22Rv1 (cell line): ENCODE data around the gene AVPI1.
A peak's percentile ranks its signal among the peaks of the same experiment; 100 is the strongest.

ENCODE experiments used
- H3K27ac ChIP-seq: fragments of 450-650 bp; 2 replicates; pipeline ENCODE4 v1.5.1; 2017
- ZFX ChIP-seq: fragments of 450-650 bp; IDR thresholded peaks from 2 replicates; pipeline ENCODE4 v1.6.1; 2017; ENCODE audit warnings: antibody characterized with exemption, borderline replicate concordance
- TF ChIP-seq, protein P1 (sequence below): fragments of 450-650 bp; IDR thresholded peaks from 2 replicates; pipeline ENCODE4 v1.5.1; 2017; ENCODE audit warnings: mild to moderate bottlenecking

AVPI1 gene

GRCh38 chr10:97717627-97718026 is 30.6 kb upstream of the AVPI1 start:
- TF ChIP-seq, protein P1, sequence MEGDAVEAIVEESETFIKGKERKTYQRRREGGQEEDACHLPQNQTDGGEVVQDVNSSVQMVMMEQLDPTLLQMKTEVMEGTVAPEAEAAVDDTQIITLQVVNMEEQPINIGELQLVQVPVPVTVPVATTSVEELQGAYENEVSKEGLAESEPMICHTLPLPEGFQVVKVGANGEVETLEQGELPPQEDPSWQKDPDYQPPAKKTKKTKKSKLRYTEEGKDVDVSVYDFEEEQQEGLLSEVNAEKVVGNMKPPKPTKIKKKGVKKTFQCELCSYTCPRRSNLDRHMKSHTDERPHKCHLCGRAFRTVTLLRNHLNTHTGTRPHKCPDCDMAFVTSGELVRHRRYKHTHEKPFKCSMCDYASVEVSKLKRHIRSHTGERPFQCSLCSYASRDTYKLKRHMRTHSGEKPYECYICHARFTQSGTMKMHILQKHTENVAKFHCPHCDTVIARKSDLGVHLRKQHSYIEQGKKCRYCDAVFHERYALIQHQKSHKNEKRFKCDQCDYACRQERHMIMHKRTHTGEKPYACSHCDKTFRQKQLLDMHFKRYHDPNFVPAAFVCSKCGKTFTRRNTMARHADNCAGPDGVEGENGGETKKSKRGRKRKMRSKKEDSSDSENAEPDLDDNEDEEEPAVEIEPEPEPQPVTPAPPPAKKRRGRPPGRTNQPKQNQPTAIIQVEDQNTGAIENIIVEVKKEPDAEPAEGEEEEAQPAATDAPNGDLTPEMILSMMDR, result no peak
- no peak for TF ChIP-seq ZFX
- H3K27ac ChIP-seq, result no peak overlapping the region

DNA sequence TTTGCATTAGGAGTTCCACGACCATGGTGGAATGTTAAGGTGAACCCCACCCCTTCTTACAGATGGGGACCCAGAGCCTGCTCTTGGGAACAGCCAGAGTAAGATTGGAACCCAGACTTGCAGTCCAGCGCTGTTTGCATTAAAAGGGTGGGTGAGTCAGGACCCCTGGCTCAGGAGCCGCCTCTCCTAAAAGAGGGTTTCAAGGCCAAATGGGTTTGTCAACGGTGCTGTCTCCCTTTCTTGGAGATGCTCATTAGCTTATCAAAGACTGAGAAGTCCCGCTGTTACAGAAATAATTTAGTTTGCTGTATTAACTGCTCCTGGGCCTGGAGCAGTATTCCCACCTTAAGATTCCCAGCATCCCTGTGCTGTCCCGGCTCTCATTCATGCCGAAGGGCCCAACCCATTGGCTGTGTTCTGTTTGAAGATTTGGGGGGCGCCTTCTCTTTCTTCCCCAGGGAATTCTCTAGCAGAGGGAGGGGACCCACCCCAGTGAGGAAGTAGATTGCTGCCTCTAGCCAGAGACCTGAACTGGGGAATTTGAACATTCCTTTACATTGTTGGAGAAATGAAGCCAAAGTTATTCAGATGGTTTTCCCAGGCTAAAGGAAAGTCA is 28.3 kb upstream of the AVPI1 start:
- TF ChIP-seq, protein P1, result no peak
- no peak for TF ChIP-seq ZFX
- no peak overlapping the region for H3K27ac ChIP-seq

DNA sequence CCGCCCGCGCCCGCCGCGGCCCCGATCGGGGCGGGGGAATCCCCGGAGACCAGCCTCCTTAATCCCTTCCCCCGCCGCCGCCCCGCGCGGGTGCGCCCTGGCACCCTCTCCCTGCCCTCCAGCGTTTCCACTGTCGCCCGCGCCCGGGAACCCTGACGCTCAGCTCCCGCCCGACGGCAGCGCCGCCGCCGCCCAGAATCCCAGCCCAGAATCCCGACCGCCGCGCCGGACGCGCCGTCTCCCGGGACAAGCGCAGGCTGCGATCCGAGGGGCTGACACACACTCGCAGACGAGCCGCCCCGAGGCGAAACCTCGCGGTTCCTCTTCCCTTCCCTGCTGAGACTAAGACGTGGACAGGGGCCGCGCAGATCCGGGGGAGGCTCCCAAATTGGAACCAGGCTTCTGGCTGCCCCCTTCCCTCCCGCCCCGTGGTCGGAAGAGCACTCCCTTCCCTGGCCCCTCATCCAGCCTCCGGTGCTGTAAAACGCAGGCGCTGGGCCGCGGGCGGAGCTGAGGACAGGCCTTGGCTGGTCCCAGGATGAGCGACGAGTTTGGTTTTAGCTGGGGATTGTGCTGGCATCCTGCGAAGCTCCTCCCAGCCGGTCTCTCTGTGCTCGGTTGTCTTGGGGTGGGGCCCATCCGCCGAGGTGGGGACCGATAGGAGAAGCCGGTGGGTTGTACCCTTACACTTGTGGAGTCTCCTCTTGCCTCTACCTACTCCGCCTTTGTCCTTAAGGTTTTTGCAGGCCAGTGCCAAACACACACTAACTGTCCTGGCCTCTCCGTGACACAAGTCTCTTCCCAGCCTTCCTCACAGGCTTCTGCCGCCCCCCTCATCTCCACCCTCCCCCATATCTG is 27.6 kb upstream of the AVPI1 start:
- TF ChIP-seq, protein P1, result no peak; the same call in 1 of the 2 replicates
- TF ChIP-seq ZFX, result no peak
- peak overlapping the region; percentile 58 for H3K27ac ChIP-seq

DNA sequence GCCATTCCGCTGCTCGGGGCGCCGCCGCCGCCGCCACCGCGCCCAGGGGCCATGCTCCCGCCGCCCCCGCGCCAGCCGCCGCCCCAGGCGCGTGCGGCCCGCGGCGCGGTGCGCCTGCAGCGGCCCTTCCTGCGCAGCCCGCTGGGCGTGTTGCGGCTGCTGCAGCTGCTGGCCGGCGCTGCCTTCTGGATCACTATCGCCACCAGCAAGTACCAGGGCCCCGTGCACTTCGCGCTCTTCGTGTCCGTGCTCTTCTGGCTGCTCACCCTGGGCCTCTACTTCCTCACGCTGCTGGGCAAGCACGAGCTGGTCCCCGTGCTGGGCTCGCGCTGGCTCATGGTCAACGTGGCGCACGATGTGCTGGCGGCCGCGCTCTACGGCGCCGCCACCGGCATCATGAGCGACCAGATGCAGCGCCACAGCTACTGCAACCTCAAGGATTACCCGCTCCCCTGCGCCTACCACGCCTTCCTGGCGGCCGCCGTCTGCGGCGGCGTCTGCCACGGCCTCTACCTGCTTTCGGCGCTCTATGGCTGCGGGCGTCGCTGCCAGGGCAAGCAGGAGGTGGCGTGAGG is 26.9 kb upstream of the AVPI1 start:
- no peak for TF ChIP-seq ZFX
- TF ChIP-seq, protein P1, result peak; percentile 68
- H3K27ac ChIP-seq, result peak overlapping the region; percentile 58

- no peak for TF ChIP-seq ZFX
- TF ChIP-seq, protein P1, result no peak
- peak within 1 kb of the TSS; percentile 58 for H3K27ac ChIP-seq
Measured at GRCh38 chr10:97713339-97713825, 26.3 kb upstream of the AVPI1 start, which contains the start of gene MARVELD1. MARVELD1 (plus strand) TSS chr10:97713730; CDS start chr10:97713877, 147 bp downstream.

GRCh38 chr10:97711640-97712572 is 24.9 kb upstream of the AVPI1 start:
- TF ChIP-seq, protein P1, result no peak
- no peak for TF ChIP-seq ZFX
- no peak overlapping the region for H3K27ac ChIP-seq
